Esophagus squamous epithelium (tissue), 5 donors: ENCODE results near the gene PIAS4. TPM values are rescaled to one million over a fixed set of nuclear protein-coding genes. Genes with fewer than 3 reads are reported as not detected.
A peak's percentile ranks its signal among the peaks of the same experiment; 100 is the strongest.

ENCODE experiments used
- DNase-seq: peaks from one replicate; lab custom pipeline; 2025; lab: John Stamatoyannopoulos, UW
- H3K27ac ChIP-seq, 4 donors: fragments of 200-600 bp; sonication (generic); one replicate each; pipeline ENCODE4 v1.5.1; 2016 to 2019; ENCODE audit warnings: mild to moderate bottlenecking in 1 of 4
- H3K27me3 ChIP-seq, 4 donors: fragments of 200-600 bp; sonication (generic); 1 replicate in 3 of 4; 2 replicates in 1 of 4; pipeline versions ENCODE4 v1.5.1 to v1.6.0; 2017 to 2021; ENCODE audit warnings: antibody characterized with exemption in 1 of 4
- H3K36me3 ChIP-seq, 3 donors: fragments of 200-600 bp; sonication (generic); one replicate each; pipeline ENCODE4 v1.5.1; 2016 to 2019
- H3K4me1 ChIP-seq, 3 donors: fragments of 200-600 bp; sonication (generic); one replicate each; pipeline ENCODE4 v1.5.1; 2017 to 2019
- H3K4me3 ChIP-seq, 4 donors: fragments of 200-600 bp; sonication (generic); 1 replicate in 3 of 4; 2 replicates in 1 of 4; pipeline ENCODE4 v1.5.1; 2016 to 2019; ENCODE audit warnings: mild to moderate bottlenecking in 2 of 4, moderate library complexity in 1 of 4
- H3K9me3 ChIP-seq, 3 donors: fragments of 200-600 bp; sonication (generic); one replicate each; pipeline ENCODE4 v1.5.1; 2016 to 2019
- POLR2A ChIP-seq, 4 donors: fragments of 450-650 bp; IDR thresholded peaks; one replicate each; pipeline ENCODE4 v1.6.1; 2017; ENCODE audit warnings: antibody characterized with exemption in 4 of 4, mild to moderate bottlenecking in 4 of 4, moderate library complexity in 3 of 4
- WGBS, 2 donors: methylation state at CpG; one replicate each; pipeline ENCODE4 v1.1.5; 2018; 5-methylcytosine and 5-hydroxymethylcytosine counted together
- intact Hi-C: fragments of 100-400 bp; cut with DNase I; formaldehyde crosslinking; loops from one replicate; pipeline ENCODE4 v1.15.0; 2022
- total RNA-seq, 4 donors: library from RNA; depleted of rRNA; stranded (reverse); fragments of >200 nt; gene quantifications; one replicate each; pipeline ENCODE4 v1.1.0, GENCODE V29; 2016
- TF ChIP-seq, protein P1 (sequence below), 6 experiments: fragments of 450-650 bp in 4 of 6; fragments of 200-600 bp in 2 of 6; sonication (generic) in 2 of 6; IDR thresholded peaks; one replicate each; pipeline ENCODE4 v1.5.1; 2016 to 2019; ENCODE audit warnings: antibody characterized with exemption in 6 of 6, mild to moderate bottlenecking in 4 of 6, moderate library complexity in 4 of 6
- donor health status: DM: yes; HTN: yes; CAD: no.

Gene PIAS4
- total RNA-seq, 4 donors from 2014 or later: 11.4 to 15.1 (median 13.0) TPM

GRCh38 chr19:3977242-3978143 lies 30.0 kb upstream of the PIAS4 start:
- peak overlapping the region in 1 of 4 donors; percentile 39 for H3K27ac ChIP-seq
- no peak for DNase-seq
- H3K36me3 ChIP-seq: peaks cover 67 to 81% (median 71%) of the 10 kb centered on the region in 3 donors
- intact Hi-C loops: no loop called here
- 76 to 82% methylated on average over 13 to 21 of the region's 59 CpGs for WGBS, 2 donors
- no peaks in the 10 kb centered on the region for H3K27me3 ChIP-seq
- H3K9me3 ChIP-seq: no peaks in the 10 kb centered on the region
- no peak overlapping the region for H3K4me3 ChIP-seq
- no peak for TF ChIP-seq POLR2A (IDR thresholded peaks at IDR 0.05)
- TF ChIP-seq, protein P1, sequence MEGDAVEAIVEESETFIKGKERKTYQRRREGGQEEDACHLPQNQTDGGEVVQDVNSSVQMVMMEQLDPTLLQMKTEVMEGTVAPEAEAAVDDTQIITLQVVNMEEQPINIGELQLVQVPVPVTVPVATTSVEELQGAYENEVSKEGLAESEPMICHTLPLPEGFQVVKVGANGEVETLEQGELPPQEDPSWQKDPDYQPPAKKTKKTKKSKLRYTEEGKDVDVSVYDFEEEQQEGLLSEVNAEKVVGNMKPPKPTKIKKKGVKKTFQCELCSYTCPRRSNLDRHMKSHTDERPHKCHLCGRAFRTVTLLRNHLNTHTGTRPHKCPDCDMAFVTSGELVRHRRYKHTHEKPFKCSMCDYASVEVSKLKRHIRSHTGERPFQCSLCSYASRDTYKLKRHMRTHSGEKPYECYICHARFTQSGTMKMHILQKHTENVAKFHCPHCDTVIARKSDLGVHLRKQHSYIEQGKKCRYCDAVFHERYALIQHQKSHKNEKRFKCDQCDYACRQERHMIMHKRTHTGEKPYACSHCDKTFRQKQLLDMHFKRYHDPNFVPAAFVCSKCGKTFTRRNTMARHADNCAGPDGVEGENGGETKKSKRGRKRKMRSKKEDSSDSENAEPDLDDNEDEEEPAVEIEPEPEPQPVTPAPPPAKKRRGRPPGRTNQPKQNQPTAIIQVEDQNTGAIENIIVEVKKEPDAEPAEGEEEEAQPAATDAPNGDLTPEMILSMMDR (IDR thresholded peaks at IDR 0.05): peak in 2 of 6 experiments; percentile 11 to 36
- H3K4me1 ChIP-seq: peaks cover 2 to 60% (median 5%) of the 10 kb centered on the region in 3 donors

DNA sequence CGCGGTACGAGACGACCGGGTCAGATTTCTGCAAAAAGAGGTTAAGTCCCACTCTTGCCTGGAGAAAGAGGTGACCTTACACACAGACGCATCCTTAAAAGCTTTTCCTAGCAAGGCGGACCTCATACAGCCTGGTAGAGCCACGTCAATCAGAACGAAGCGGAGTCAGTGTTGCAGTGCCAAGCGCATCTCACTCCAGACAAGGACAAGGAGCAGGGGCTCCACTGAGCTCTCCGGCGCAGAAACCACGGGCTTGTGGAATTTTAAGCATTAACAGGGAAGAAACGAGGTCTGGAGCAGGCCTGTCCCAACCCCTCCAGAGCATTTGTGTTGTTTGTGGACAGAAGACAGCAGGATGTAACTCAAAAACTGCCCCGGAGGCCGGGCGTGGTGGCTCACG lies 29.4 kb upstream of the PIAS4 start:
- intact Hi-C loops: no loop called here
- Histone ChIP-seq H3K9me3 (no peaks in the 10 kb centered on the region), H3K27me3 (no peaks in the 10 kb centered on the region), H3K4me3 (no peak overlapping the region), H3K27ac (no peak overlapping the region), H3K4me1 (peaks cover 8 to 67% (median 11%) of the 10 kb centered on the region in 3 donors), H3K36me3 (peaks cover 73 to 83% (median 77%) of the 10 kb centered on the region in 3 donors)
- TF ChIP-seq, protein P1 (IDR thresholded peaks at IDR 0.05): no peak
- no peak for TF ChIP-seq POLR2A (IDR thresholded peaks at IDR 0.05)
- 81 to 83% methylated on average over 11 to 13 of the region's 19 CpGs for WGBS, 2 donors
- DNase-seq: no peak

GRCh38 chr19:3979289-3979673 lies 28.3 kb upstream of the PIAS4 start:
- intact Hi-C loops: no loop called here
- no peak overlapping the region for H3K4me3 ChIP-seq
- no peaks in the 10 kb centered on the region for H3K27me3 ChIP-seq
- TF ChIP-seq, protein P1 (IDR thresholded peaks at IDR 0.05): no peak
- no peak for TF ChIP-seq POLR2A (IDR thresholded peaks at IDR 0.05)
- peak overlapping the region in 1 of 4 donors; percentile 0 for H3K27ac ChIP-seq
- H3K36me3 ChIP-seq: peaks cover 85 to 94% (median 86%) of the 10 kb centered on the region in 3 donors
- H3K4me1 ChIP-seq: peaks cover 19 to 78% (median 19%) of the 10 kb centered on the region in 3 donors
- WGBS, 2 donors: 87 to 97% methylated on average over 3 to 7 of the region's 18 CpGs
- no peak for DNase-seq
- H3K9me3 ChIP-seq: no peaks in the 10 kb centered on the region

GRCh38 chr19:3979674-3980352 lies 27.7 kb upstream of the PIAS4 start:
- WGBS, 2 donors: 89 to 92% methylated on average over 6 to 16 of the region's 25 CpGs
- intact Hi-C loops: loop anchor here (10.0 kb wide), 1 partner anchor 155 kb away; no protein-coding TSS in a partner anchor
- no peaks in the 10 kb centered on the region for H3K9me3 ChIP-seq
- TF ChIP-seq, protein P1 (IDR thresholded peaks at IDR 0.05): no peak
- TF ChIP-seq POLR2A (IDR thresholded peaks at IDR 0.05): no peak
- H3K27ac ChIP-seq: peak overlapping the region in 1 of 4 donors; percentile 0
- H3K27me3 ChIP-seq: no peaks in the 10 kb centered on the region
- H3K4me1 ChIP-seq: peaks cover 21 to 81% (median 22%) of the 10 kb centered on the region in 3 donors
- H3K36me3 ChIP-seq: peaks cover 86 to 95% (median 90%) of the 10 kb centered on the region in 3 donors
- DNase-seq: no peak
- H3K4me3 ChIP-seq: no peak overlapping the region
